ENCODE measurements around the gene PLCB1. TPM values are rescaled to one million over a fixed set of nuclear protein-coding genes. Genes with fewer than 3 reads are reported as not detected.

The PLCB1 gene
- total and polyA plus RNA-seq, 5 experiments from 2014 or later, result 1.4 to 3.8 (median 2.8) TPM

DNA sequence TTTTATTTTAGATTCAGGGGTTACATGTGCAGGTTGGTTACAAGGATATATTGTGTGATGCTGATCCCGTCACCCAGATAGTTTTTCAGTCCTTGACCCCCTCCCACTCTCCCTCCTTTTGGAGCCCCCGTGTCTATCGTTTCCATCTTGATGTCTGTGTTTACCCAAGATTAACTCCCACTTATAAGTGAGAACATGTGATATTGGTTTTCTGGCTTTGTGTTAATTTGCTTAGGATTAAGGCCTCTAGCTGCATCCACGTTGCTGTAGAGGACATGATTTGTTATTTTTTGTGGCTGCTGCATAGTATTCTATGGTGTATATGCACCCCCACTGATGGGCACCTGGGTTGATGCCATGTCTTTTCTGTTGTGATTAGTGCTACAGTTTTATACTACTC is 178.6 kb downstream of the PLCB1 start:
- Mint-ChIP-seq H3K27ac (no peak overlapping the region), H3K36me3 (no peaks in the 10 kb centered on the region), H3K4me3 (no peak overlapping the region), H3K27me3 (peaks cover 0 to 5% (median 2%) of the 10 kb centered on the region in 5 donors), H3K9me3 (no peaks in the 10 kb centered on the region), H3K4me1 (peaks cover 0 to 2% (median under 1%) of the 10 kb centered on the region in 4 donors)
- POLR2A ChIA-PET, result no interaction called here
- DNase-seq (no peak), ATAC-seq (no peak)

DNA sequence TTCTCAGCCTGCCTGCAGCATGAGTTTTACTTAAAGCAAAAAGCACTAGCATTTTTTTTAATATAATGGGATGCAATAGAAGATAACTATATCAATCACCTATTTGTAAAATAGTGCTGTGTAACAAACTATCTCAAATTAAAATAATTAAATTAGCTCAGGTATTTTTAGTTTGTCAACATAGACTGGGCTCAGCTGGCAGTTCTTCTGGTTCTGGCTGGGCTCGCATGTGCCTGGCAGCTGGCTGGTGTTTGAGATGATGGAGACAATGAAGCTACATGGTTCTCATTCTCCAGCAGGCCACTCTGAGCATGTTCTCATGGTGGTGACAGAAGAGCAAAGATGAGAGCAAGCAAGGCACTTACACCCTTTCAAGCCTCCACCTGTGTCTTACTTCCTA is 181.0 kb downstream of the PLCB1 start:
- DNase-seq (no peak), ATAC-seq (no peak)
- no peak overlapping the region for H3K27ac Mint-ChIP-seq
- H3K4me3 Mint-ChIP-seq, result no peak overlapping the region
- no peaks in the 10 kb centered on the region for H3K4me1 Mint-ChIP-seq
- no peaks in the 10 kb centered on the region for H3K36me3 Mint-ChIP-seq
- peaks cover 0 to 10% (median 5%) of the 10 kb centered on the region in 5 donors for H3K27me3 Mint-ChIP-seq
- POLR2A ChIA-PET, result no interaction called here
- no peaks in the 10 kb centered on the region for H3K9me3 Mint-ChIP-seq

DNA sequence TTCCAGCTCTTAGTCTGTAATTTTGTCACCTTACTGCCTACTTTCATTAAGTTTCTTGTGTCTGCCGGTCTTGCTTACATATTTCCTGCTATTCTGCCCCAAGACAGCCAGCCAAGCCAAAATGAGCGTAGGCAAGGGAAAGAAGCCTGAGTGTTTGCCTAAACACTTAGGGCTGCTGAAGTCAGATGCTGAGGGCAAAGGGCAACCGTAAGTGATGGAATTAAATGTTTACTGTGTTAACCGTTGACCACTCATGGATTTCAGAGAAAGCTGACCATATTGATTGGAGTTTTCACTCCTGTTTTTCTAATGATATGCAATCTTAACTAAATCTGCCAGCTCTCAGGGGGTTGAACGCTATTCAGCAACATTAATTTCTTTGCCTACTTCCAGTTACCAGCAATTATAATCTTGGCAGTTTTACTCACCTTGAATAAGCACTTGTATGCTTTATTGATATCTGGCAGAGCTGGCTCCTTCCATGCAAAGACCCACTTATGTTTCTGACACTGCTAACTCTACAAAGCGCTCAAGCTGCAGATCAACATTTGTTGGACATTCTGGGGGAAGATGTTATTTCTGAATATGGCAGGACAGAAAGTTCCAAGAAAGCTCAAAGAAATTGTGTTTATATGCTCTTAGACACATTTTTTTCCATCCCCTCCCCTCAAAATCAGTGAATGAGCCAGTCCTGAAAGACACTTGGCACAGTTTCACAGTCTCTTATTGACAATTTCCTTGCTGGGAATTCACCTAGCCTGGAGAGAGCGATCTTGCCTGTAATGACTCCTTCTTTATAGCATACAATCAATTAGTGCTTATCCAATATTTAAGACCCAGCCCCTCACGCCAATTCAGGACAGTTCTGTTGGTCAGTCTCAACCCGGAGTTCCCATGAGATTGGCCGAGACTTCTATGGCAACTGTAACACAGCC is 183.8 kb downstream of the PLCB1 start:
- H3K4me1 Mint-ChIP-seq, result no peaks in the 10 kb centered on the region
- DNase-seq, result no peak
- no peak overlapping the region for H3K27ac Mint-ChIP-seq
- no peak overlapping the region for H3K4me3 Mint-ChIP-seq
- peaks cover 1 to 18% (median 9%) of the 10 kb centered on the region in 5 donors for H3K27me3 Mint-ChIP-seq
- H3K36me3 Mint-ChIP-seq, result no peaks in the 10 kb centered on the region
- no peak for ATAC-seq
- POLR2A ChIA-PET, result interaction anchor here (1.3 kb wide), 1 partner anchor 9 kb away, joined by 3 read pairs; no protein-coding TSS in a partner anchor
- H3K9me3 Mint-ChIP-seq, result no peaks in the 10 kb centered on the region

DNA sequence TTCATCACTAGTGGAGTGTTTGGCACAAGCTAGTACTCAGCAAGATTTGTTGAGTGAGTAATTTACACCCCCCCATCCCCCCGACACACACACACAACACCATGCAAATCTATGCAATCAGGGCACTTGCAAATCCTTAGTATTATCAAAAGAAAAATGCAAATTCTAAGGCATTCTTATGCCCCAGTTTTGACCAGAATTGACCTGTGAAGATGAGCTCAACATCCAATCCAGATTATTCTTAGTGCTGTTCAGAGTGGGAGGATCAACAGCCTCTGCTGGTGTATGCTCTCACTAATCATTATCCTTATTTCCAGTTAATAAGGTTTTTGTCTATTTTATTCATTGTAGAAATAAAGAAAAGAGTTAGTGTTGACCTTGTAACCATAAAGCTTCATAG is 185.4 kb downstream of the PLCB1 start:
- no peak overlapping the region for H3K27ac Mint-ChIP-seq
- ATAC-seq (no peak), DNase-seq (no peak)
- H3K4me1 Mint-ChIP-seq, result peaks cover 0 to 1% (median 0%) of the 10 kb centered on the region in 4 donors
- no peaks in the 10 kb centered on the region for H3K36me3 Mint-ChIP-seq
- POLR2A ChIA-PET, result no interaction called here
- no peaks in the 10 kb centered on the region for H3K9me3 Mint-ChIP-seq
- H3K27me3 Mint-ChIP-seq, result peaks cover 2 to 18% (median 9%) of the 10 kb centered on the region in 5 donors
- no peak overlapping the region for H3K4me3 Mint-ChIP-seq

DNA sequence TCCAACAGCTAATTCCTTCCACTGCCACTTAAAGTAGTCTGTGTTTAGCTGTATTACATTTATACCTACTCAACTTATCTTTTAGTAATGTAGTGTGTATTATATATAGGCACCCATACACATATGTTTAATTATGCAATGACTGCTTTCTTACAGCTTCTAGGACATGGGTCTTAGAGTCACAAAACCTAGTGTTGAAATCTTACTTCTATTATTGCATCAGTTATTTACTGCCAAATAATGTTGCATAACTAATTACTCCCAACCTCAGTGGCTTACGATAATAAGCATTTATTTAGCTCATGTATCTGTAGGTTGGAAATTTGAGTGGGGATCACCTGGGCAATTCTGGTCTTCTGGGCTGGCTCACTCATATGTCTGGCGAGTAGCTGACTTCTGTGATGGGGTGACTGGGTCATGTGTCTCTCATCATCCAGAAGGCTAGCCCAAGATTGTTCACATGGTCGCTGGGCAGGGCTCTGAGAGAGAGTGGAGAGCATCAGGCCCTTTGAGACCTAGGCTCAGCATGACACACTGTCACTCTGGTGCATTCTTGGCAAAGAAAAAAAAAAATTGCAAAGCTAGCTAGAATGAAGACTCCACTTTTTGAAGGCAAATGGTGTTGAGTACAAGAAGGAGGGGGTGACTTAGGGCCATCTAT is 187.0 kb downstream of the PLCB1 start:
- Mint-ChIP-seq H3K27me3 (peaks cover 2 to 18% (median 9%) of the 10 kb centered on the region in 5 donors), H3K4me1 (peaks cover 0 to 4% (median 0%) of the 10 kb centered on the region in 4 donors), H3K9me3 (no peaks in the 10 kb centered on the region), H3K4me3 (no peak overlapping the region), H3K36me3 (no peaks in the 10 kb centered on the region), H3K27ac (no peak overlapping the region)
- ATAC-seq (no peak), DNase-seq (no peak)
- POLR2A ChIA-PET, result no interaction called here

DNA sequence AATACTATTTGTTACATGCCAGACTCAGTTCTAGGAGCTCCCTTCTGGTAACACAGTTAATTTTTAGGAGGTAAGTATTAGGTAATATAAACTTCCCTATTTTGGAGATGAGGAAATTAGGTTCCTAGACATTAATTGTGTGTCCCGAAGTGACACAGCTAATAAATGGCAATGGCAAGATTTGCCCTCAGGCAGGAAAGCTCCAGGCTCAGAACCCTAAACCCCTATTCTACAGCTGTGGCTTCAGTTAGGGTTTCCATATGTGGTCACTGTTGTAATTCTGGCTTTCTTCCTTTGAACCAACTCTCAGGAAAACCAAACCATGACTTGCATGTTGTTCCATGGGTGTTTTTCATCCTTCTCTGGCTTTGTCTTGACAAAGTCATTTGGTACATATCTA is 188.2 kb downstream of the PLCB1 start:
- Mint-ChIP-seq H3K36me3 (no peaks in the 10 kb centered on the region), H3K4me1 (peaks cover 0 to 4% (median 0%) of the 10 kb centered on the region in 4 donors), H3K27ac (no peak overlapping the region), H3K9me3 (no peaks in the 10 kb centered on the region), H3K4me3 (no peak overlapping the region), H3K27me3 (peaks cover 2 to 18% (median 9%) of the 10 kb centered on the region in 5 donors)
- POLR2A ChIA-PET, result no interaction called here
- no peak for DNase-seq
- ATAC-seq, result no peak

DNA sequence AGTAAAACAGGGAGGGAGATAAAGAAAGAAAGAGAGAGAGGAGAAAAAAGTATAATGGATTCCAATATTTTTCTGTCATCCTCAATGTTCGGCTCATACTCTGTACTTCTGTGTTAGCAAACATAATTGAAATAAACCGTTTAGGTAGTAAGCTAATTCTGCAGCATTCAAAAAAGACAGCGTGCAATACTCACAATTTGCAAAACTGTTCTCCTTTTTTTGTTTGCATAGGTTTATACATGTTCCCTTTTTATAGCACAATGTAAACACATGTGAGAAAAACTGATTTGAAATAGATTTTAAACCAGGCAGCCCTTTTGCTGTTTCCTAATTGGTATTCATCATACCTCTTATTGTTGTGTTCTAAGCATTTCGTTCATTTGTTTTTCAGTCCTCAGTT is 188.9 kb downstream of the PLCB1 start:
- peaks cover 2 to 13% (median 9%) of the 10 kb centered on the region in 5 donors for H3K27me3 Mint-ChIP-seq
- POLR2A ChIA-PET, result no interaction called here
- DNase-seq (no peak), ATAC-seq (no peak)
- no peaks in the 10 kb centered on the region for H3K9me3 Mint-ChIP-seq
- peaks cover 0 to 4% (median 0%) of the 10 kb centered on the region in 4 donors for H3K4me1 Mint-ChIP-seq
- H3K27ac Mint-ChIP-seq, result no peak overlapping the region
- no peaks in the 10 kb centered on the region for H3K36me3 Mint-ChIP-seq
- no peak overlapping the region for H3K4me3 Mint-ChIP-seq

DNA sequence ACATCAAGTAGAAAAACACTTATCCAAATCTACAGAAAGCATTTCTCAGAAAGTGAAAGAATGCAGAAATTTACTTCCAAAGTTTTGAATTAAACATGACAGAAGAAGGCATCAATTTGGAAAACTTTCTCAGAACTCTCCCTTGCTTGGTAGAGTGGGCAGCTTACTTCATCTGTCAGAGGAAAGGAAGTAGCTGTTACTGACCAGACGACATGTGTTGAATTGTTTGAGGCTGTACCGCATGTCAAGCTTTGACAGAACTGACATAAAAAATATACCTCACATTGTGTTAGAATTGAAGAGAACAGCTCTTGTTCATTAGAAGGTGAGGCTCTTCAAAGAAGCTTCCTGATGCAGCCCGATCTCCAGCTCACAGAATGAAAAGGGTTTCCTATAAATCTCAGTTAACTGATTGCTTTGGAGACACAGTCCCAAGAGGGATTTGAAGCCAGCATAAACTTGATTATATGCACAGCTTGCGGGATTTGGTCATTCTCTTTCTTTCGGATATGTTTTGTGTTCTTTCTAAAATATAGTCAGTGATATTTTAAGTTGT is 190.7 kb downstream of the PLCB1 start:
- POLR2A ChIA-PET, result no interaction called here
- peaks cover 2 to 11% (median 4%) of the 10 kb centered on the region in 5 donors for H3K27me3 Mint-ChIP-seq
- DNase-seq (no peak), ATAC-seq (no peak)
- H3K27ac Mint-ChIP-seq, result no peak overlapping the region
- H3K9me3 Mint-ChIP-seq, result no peaks in the 10 kb centered on the region
- no peaks in the 10 kb centered on the region for H3K36me3 Mint-ChIP-seq
- H3K4me1 Mint-ChIP-seq, result peaks cover 0 to 4% (median 0%) of the 10 kb centered on the region in 4 donors
- no peak overlapping the region for H3K4me3 Mint-ChIP-seq

DNA sequence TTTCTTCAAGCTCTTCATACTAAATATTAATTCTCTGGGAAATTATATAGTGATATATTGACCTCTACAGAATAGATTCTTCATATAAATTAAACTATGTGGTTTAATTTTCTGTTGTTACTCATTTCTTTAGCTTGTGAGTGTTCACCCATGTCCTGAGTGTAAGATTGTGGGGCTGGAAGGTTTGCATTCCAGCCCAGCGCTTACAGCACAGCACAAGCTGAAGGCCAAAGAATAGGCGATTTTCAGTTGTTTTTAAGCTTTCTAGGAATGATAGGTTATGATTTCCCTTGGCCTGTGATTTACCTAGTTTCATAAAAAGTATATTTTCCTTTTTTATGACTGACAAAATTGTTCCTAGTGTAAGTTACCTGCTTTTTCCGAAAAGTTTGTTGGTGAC is 194.1 kb downstream of the PLCB1 start:
- peaks cover 0 to 6% (median 0%) of the 10 kb centered on the region in 5 donors for H3K27me3 Mint-ChIP-seq
- H3K9me3 Mint-ChIP-seq, result no peaks in the 10 kb centered on the region
- no peak overlapping the region for H3K4me3 Mint-ChIP-seq
- POLR2A ChIA-PET, result no interaction called here
- no peak overlapping the region for H3K27ac Mint-ChIP-seq
- peaks cover 0 to 6% (median 3%) of the 10 kb centered on the region in 4 donors for H3K4me1 Mint-ChIP-seq
- DNase-seq (no peak), ATAC-seq (no peak)
- H3K36me3 Mint-ChIP-seq, result no peaks in the 10 kb centered on the region

DNA sequence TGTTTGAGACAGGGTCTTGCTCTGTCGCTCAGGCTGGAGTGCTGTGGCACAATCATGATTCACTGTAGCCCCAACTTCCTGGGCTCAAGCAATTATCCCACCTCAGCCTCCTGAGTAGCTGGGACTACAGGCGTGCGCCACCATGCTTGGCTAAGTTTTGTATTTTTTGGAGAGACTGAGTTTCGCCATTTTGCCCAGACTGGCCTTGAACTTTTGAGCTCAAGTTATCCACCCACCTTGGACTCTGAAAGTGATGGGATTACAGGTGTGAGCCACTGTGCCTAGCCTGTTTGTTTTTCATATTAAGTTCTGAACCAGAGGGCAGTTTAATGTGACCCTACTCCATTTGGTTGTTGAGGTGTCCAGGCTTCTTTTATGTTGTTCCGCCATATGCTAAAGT is 194.8 kb downstream of the PLCB1 start:
- DNase-seq (no peak), ATAC-seq (no peak)
- Mint-ChIP-seq H3K4me3 (no peak overlapping the region), H3K9me3 (no peaks in the 10 kb centered on the region), H3K36me3 (no peaks in the 10 kb centered on the region), H3K27me3 (no peaks in the 10 kb centered on the region), H3K27ac (no peak overlapping the region), H3K4me1 (peaks cover 0 to 12% (median 3%) of the 10 kb centered on the region in 4 donors)
- POLR2A ChIA-PET, result no interaction called here

DNA sequence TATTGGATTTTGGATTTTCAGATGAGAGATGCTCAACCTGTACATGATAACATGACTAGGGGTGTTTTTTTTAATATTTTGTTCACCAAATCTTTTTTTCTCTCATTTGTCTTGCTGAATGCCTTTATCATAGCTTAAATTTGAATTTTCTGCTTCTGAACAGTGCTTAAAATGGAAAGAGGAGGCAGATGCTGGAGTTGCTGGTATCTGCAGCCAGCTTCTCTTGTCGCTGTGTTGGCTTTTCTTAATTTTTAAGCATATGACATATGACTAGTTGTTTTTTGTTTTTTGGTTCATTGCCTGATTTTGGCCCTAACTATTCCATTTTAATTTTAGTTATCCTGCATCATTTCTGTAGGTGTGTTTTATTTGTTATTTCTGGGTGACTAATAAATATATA is 196.1 kb downstream of the PLCB1 start:
- POLR2A ChIA-PET, result no interaction called here
- no peaks in the 10 kb centered on the region for H3K9me3 Mint-ChIP-seq
- H3K27ac Mint-ChIP-seq, result no peak overlapping the region
- no peak overlapping the region for H3K4me3 Mint-ChIP-seq
- peaks cover 0 to 9% (median 3%) of the 10 kb centered on the region in 4 donors for H3K4me1 Mint-ChIP-seq
- no peaks in the 10 kb centered on the region for H3K36me3 Mint-ChIP-seq
- no peak for DNase-seq
- H3K27me3 Mint-ChIP-seq, result no peaks in the 10 kb centered on the region
- ATAC-seq, result no peak

DNA sequence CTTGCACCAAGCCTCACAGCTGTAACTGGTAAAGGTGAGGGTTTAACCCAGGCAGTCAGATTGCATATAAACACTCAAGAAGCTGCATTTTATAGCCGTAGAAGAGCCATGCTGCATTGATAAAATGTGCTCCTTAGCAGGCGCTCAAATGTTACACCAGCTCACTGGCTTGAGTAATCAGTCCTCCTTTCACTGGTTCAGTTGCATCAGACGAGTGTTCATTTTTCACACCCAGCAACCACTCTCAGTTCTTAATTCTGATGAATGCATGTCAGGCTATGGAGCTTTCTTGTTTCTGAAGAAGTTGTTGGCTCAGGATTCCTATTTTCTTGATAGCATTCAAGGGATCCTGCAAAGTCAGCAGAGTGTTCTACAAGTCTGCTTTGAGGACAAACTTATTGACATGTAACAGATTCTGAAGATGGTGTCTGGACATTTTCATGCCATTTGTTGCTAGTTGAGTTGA is 198.3 kb downstream of the PLCB1 start:
- H3K4me1 Mint-ChIP-seq, result peaks cover 0 to 9% (median 3%) of the 10 kb centered on the region in 4 donors
- POLR2A ChIA-PET, result no interaction called here
- no peak overlapping the region for H3K27ac Mint-ChIP-seq
- no peaks in the 10 kb centered on the region for H3K9me3 Mint-ChIP-seq
- no peaks in the 10 kb centered on the region for H3K36me3 Mint-ChIP-seq
- DNase-seq (no peak), ATAC-seq (no peak)
- H3K27me3 Mint-ChIP-seq, result no peaks in the 10 kb centered on the region
- H3K4me3 Mint-ChIP-seq, result no peak overlapping the region

All from naive thymus-derived CD8-positive, alpha-beta T cell (primary cell).